ENCODE data around the gene CNTNAP5.

CNTNAP5 gene

DNA sequence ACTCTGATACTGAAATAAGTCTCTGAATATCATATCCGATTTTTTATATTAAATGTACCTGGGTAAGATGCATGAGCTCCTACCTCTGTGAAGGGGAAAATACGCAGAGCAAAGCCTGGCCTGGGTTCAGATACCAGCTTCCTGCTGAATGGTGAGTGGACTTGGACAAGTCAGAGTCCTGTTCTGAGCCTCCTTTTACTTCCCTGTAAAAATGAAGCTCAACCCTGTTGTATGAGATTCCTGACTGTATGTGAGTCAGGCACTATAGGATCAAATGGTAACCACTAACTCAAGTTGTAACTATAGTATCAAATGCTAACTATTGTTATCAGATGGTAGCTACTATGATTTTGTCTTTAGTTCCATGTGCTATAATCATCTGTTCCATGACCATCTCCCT is 561.7 kb downstream of the CNTNAP5 start:
- no peak for TF ChIP-seq ZNF274 (IDR thresholded peaks at IDR 0.05; ENCODE audit: low read depth, low read length)
- no peak overlapping the region for H3K4me3 ChIP-seq (ENCODE audit: low read length)

GRCh38 chr2:124589971-124590370 is 564.9 kb downstream of the CNTNAP5 start:
- no peak for TF ChIP-seq ZNF274 (IDR thresholded peaks at IDR 0.05; ENCODE audit: low read depth, low read length)

GRCh38 chr2:124602759-124603158 is 577.7 kb downstream of the CNTNAP5 start:
- no peak for TF ChIP-seq ZNF274 (IDR thresholded peaks at IDR 0.05; ENCODE audit: low read depth, low read length)
- H3K4me3 ChIP-seq (ENCODE audit: low read length): no peak overlapping the region

More at GRCh38 chr2:124589971-124590370, 564.9 kb downstream of the CNTNAP5 start:
- H3K4me3 ChIP-seq (ENCODE audit: low read length): no peak overlapping the region

DNA sequence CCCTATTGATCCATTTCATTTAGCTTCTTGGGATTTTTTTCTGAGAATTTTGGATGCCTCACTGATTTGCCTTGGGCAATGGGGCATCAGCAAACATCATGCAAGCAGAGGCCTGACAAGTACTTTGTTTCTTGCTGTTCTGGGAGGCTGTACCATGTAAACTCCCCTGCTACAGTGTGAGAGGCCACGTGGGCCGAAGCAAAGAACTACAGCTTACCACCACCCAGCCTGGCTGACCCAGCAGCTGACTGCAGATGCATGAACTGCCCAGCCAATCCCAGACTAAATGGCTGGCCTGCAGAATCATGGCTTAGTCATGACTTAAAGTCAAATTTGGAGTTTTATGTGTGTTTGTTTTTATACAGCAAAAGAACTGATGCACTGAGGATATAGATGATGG is 579.9 kb downstream of the CNTNAP5 start:
- no peak for TF ChIP-seq ZNF274 (IDR thresholded peaks at IDR 0.05; ENCODE audit: low read depth, low read length)

GRCh38 chr2:124607679-124608078 is 582.6 kb downstream of the CNTNAP5 start:
- no peak overlapping the region for H3K4me3 ChIP-seq (ENCODE audit: low read length)
- TF ChIP-seq ZNF274 (IDR thresholded peaks at IDR 0.05; ENCODE audit: low read depth, low read length): no peak

More for the DNA sequence above, 579.9 kb downstream of the CNTNAP5 start:
- no peak overlapping the region for H3K4me3 ChIP-seq (ENCODE audit: low read length)

DNA sequence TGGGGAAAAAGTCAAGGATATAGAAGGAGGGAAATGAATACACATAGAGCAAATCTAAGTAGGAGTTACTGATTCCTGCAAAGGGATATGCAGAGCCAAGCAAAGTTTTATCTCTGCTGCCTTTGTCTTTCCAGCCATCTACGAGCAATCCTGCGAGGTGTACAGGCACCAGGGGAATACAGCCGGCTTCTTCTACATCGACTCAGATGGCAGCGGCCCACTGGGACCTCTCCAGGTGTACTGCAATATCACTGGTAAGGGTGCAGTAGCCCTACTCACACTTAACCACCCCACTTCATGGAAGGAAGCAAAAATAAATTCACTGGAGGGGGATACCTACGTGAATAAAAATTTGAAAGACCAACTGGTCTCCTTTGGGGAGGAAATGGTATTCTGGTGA is 584.6 kb downstream of the CNTNAP5 start:
- TF ChIP-seq ZNF274 (IDR thresholded peaks at IDR 0.05; ENCODE audit: low read depth, low read length): no peak
- no peak overlapping the region for H3K4me3 ChIP-seq (ENCODE audit: low read length)

DNA sequence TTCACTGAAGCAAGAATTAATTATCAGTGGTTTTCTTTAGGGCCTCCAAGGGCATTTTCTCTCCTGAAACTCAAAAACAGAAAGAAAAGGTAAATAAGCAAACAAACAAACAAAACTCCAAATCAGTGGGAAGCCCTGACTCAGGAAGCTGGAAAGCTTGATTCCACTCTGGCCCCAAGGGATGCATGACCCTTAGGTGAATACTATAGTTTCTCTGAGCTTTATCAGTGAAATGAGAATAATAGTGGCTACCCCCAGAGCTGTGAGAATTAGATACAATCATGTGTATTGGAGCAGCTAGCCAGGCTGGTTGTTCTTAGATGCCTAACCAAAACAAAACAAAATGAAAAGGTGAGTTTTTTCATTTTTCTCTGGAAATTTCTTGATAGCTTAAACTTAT is 585.1 kb downstream of the CNTNAP5 start:
- H3K4me3 ChIP-seq (ENCODE audit: low read length): no peak overlapping the region
- TF ChIP-seq ZNF274 (IDR thresholded peaks at IDR 0.05; ENCODE audit: low read depth, low read length): no peak

DNA sequence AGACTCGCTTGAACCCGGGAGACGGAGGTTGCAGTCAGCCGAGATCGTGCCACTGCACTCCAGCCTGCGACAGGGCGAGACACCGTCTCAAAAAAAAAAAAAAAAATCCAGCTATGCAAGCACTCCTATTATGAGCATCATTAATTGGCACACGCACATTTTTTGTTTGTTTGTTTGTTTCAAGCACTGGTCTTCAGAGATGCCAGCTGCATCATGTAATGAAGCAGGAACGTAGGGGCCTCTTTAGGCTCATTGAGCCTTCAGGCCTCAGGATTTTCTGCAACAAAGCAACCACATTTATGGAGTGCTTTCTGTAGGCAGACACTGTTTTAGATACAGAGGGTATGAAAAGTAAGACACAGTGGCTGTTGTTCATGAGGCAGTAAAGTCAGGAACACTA is 585.8 kb downstream of the CNTNAP5 start:
- H3K4me3 ChIP-seq (ENCODE audit: low read length): no peak overlapping the region
- TF ChIP-seq ZNF274 (IDR thresholded peaks at IDR 0.05; ENCODE audit: low read depth, low read length): no peak

DNA sequence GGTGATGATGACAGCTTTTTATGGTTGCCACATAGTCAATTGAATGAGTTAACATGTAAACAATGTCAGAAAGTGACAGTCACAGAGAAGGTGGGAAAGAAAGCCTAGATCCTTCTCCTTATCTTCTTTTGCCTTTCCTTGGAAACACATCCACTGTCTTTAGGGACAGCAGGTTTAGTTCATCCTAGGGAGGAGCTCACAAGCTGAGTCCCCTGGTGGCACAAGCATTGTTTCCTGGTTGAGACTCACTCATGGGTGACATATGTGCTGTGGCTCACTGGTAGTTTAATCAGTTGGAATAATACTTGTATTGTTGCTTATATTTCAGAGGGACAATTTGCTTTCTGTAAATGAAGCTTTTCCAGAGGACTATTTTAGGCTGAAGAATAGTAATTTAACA is 598.5 kb downstream of the CNTNAP5 start:
- no peak for TF ChIP-seq ZNF274 (IDR thresholded peaks at IDR 0.05; ENCODE audit: low read depth, low read length)
- H3K4me3 ChIP-seq (ENCODE audit: low read length): no peak overlapping the region

- no peak for TF ChIP-seq ZNF274 (IDR thresholded peaks at IDR 0.05; ENCODE audit: low read depth, low read length)
- no peak overlapping the region for H3K4me3 ChIP-seq (ENCODE audit: low read length)
Observed at GRCh38 chr2:124625561-124625960, 600.5 kb downstream of the CNTNAP5 start.

DNA sequence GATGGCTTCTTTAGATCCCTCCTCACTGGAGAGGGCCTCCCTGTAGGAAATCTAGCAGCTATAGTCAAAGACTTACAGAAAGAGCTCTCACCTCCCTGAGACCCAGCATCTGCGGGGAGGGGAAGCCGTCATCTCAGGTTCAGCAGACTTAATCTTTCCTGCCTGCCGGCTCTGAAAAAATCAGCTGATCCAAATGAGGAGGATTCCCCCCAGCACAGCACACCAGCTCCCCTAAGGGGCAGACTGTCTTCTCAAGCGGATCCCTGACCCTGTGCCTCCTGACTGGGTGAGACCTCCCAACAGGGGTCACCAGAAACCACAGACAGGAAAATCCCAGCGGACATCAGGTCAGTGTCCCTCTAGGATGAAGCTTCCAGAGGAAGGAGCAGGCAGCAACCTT is 601.9 kb downstream of the CNTNAP5 start:
- TF ChIP-seq ZNF274 (IDR thresholded peaks at IDR 0.05; ENCODE audit: low read depth, low read length): no peak

GRCh38 chr2:124633812-124634211 is 608.7 kb downstream of the CNTNAP5 start:
- no peak overlapping the region for H3K4me3 ChIP-seq (ENCODE audit: low read length)
- TF ChIP-seq ZNF274 (IDR thresholded peaks at IDR 0.05; ENCODE audit: low read depth, low read length): no peak

More for the DNA sequence above, 601.9 kb downstream of the CNTNAP5 start:
- H3K4me3 ChIP-seq (ENCODE audit: low read length): no peak overlapping the region

- H3K4me3 ChIP-seq (ENCODE audit: low read length): no peak overlapping the region
- no peak for TF ChIP-seq ZNF274 (IDR thresholded peaks at IDR 0.05; ENCODE audit: low read depth, low read length)
Observed at GRCh38 chr2:124639524-124639923, 614.4 kb downstream of the CNTNAP5 start.

DNA sequence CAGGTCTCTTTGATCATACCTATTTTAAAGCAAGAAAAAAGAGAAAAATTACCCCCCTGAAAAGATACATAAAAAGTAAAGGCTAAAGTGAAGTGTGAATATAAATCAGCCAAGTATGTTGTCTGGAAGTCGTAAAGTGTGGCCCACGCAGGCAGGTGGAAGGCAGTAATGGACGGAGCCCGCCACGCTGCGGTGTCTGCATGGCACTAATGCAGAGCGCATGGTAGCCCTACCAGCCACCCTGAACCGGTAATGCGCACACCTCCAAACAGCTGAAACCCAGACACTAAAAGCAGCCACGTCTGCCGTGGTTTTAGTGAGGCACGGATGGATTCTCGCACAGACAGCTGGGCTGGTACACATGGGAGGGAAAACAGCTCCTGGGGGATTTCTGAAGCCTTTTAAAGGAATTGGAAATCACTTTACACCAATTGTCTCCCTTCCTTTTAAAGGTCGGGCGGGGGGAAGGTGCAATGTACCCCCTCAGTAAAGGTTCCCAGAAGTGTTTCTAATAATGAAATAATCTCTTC is 615.2 kb downstream of the CNTNAP5 start:
- no peak overlapping the region for H3K4me3 ChIP-seq (ENCODE audit: low read length)
- no peak for TF ChIP-seq ZNF274 (IDR thresholded peaks at IDR 0.05; ENCODE audit: low read depth, low read length)

GRCh38 chr2:124646166-124646815 is 621.2 kb downstream of the CNTNAP5 start:
- no peak for TF ChIP-seq ZNF274 (IDR thresholded peaks at IDR 0.05; ENCODE audit: low read depth, low read length)
- no peak overlapping the region for H3K4me3 ChIP-seq (ENCODE audit: low read length)

DNA sequence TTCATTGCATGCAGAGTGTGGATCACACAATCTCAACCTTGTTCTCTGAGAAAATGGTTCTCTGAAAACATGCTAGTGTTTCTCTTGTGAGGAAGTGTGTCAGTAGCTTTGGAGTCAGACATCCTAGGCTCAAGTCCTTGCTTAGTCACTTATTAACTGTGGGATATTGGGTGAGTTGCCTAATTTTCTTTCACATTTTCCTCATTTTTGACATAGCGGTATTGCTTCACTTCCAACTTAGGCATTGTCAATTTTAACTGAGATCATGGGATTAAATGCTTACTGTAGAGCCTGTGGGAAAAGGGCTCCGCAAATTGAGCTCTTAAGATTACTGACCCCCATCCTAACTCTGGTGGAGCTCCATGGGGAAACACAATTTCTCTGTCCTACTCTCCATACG is 622.2 kb downstream of the CNTNAP5 start:
- TF ChIP-seq ZNF274 (IDR thresholded peaks at IDR 0.05; ENCODE audit: low read depth, low read length): no peak
- no peak overlapping the region for H3K4me3 ChIP-seq (ENCODE audit: low read length)
